Bronchial epithelial cell (primary cell): Measurements from ENCODE around the gene EBLN1. TPM values are rescaled to one million over a fixed set of nuclear protein-coding genes. Genes with fewer than 3 reads are reported as not detected.

Experiments
- DNase-seq: peaks from one replicate; pipeline ENCODE4 v3.0.0-alpha.2; 2010; ENCODE audit warnings: low read depth
- FAIRE-seq: peaks from 2 replicates; lab custom pipeline; 2011; peaks lifted over from hg19 to GRCh38; lab: Jason Lieb, UNC
- H3K27me3 ChIP-seq: 2 replicates; pipeline ENCODE4 v1.5.1; 2011; ENCODE audit warnings: low read length; ENCODE audit not compliant: control insufficient read depth, insufficient read depth
- H3K36me3 ChIP-seq: 2 replicates; pipeline ENCODE4 v1.5.1; 2011; ENCODE audit warnings: low read length; ENCODE audit not compliant: control insufficient read depth, insufficient read depth
- H3K4me3 ChIP-seq: 2 replicates; pipeline ENCODE4 v1.5.1; 2011; ENCODE audit warnings: mild to moderate bottlenecking, low read depth, low read length, control low read depth
- total RNA-seq: library from RNA; depleted of rRNA; stranded (reverse); fragments of >200 nt; gene quantifications from 2 replicates; pipeline ENCODE4 v1.2.1, GENCODE V29; 2014
- TF ChIP-seq, protein P1 (sequence below): IDR thresholded peaks from 2 replicates; pipeline ENCODE4 v1.5.1; 2011; ENCODE audit warnings: mild to moderate bottlenecking, moderate library complexity, low read length, control low read depth, inconsistent platforms; ENCODE audit not compliant: insufficient read depth, severe bottlenecking

EBLN1 gene
- total RNA-seq, 1 donor from 2014 or later = not detected

GRCh38 chr10:22230158-22230833 is 12.5 kb upstream of the EBLN1 start:
- peak; percentile 67 for DNase-seq
- TF ChIP-seq, protein P1, sequence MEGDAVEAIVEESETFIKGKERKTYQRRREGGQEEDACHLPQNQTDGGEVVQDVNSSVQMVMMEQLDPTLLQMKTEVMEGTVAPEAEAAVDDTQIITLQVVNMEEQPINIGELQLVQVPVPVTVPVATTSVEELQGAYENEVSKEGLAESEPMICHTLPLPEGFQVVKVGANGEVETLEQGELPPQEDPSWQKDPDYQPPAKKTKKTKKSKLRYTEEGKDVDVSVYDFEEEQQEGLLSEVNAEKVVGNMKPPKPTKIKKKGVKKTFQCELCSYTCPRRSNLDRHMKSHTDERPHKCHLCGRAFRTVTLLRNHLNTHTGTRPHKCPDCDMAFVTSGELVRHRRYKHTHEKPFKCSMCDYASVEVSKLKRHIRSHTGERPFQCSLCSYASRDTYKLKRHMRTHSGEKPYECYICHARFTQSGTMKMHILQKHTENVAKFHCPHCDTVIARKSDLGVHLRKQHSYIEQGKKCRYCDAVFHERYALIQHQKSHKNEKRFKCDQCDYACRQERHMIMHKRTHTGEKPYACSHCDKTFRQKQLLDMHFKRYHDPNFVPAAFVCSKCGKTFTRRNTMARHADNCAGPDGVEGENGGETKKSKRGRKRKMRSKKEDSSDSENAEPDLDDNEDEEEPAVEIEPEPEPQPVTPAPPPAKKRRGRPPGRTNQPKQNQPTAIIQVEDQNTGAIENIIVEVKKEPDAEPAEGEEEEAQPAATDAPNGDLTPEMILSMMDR = no peak
- H3K4me3 ChIP-seq = peak overlapping the region; percentile 76
- no peaks in the 10 kb centered on the region for H3K27me3 ChIP-seq
- H3K36me3 ChIP-seq = no peaks in the 10 kb centered on the region
- FAIRE-seq = no peak

- TF ChIP-seq, protein P1 = no peak
- Histone ChIP-seq H3K27me3 (no peaks in the 10 kb centered on the region), H3K4me3 (peak overlapping the region; percentile 76), H3K36me3 (no peaks in the 10 kb centered on the region)
- no peak for DNase-seq
- FAIRE-seq = no peak
Measured at GRCh38 chr10:22229802-22230157, 12.0 kb upstream of the EBLN1 start.

DNA sequence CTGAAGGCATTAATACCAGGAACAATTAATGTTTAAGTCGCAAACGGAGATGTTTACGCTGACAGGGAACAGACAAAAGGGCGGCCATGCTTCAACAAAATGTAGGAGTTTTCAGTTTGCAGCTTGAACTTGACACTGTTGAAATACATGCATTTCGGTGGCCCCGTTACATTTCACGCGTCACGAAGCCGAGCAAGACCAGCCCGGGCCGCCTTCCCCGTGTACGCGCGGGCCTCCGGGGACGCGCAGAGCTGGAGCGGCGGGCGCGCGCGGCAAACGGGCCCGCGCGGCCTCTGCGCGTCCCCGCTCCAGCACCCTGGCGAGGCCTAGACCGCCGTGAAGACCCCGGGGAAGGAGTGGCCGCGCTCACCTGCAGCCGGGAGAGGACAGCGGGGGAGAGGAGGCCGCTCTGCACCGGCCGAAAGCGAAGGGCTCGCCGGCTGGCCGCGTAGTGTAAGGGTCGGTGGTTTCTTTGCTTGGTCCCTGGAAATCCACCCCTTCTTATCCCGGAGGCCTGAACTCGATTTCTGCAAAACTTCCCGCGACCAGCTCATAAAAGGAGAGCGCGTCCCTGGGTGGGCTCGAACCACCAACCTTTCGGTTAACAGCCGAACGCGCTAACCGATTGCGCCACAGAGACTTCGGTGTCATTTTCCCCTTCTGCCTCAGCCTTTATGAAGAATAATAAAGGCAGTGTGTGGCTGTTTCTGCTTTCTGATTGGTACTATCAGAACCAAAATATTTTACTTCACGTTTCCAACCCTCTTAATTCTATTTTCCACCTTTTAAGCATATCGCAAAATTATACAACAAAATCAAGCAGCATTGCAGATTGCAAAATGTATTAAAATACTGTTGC is 11.4 kb upstream of the EBLN1 start:
- Histone ChIP-seq H3K36me3 (no peaks in the 10 kb centered on the region), H3K27me3 (no peaks in the 10 kb centered on the region), H3K4me3 (peak overlapping the region; percentile 76)
- DNase-seq (peak; percentile 77), FAIRE-seq (no peak)
- TF ChIP-seq, protein P1 = no peak

DNA sequence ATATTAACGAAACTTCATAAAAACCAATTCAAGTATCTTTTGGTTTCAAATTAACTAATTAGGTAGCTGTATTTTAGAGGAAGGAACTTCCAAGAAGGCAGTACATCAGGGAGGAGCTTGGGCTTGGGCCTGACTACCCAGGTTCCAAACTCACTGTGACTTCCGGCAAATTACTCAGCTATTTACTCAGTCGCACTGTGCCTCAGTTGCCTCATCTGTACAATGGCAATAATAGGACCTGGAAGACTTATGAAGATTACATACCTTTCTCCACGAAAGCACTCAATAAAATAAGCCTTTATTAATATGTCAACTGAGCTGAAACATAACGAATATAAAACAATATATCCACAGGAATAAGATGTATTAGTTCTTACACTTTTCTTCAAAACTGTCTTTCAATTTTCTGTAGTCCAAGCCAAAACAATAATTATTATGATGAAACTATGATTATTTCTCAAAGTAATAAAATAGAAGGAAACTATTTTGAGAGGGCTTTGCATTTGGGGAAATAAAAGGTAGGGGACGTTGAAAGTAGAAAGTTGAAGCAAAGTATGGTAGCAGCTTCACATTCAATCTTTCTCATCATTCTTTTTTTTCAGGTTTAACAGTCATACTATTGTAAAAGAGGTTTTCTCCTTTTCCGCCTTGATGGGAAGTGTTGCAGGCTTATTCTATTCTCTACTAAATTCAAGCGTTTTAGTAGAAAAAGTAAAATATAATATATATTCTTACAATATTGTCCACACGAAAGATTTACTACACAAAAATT is 10.5 kb upstream of the EBLN1 start:
- no peaks in the 10 kb centered on the region for H3K27me3 ChIP-seq
- TF ChIP-seq, protein P1 = no peak
- H3K36me3 ChIP-seq = no peaks in the 10 kb centered on the region
- H3K4me3 ChIP-seq = peak overlapping the region; percentile 76
- no peak for DNase-seq
- no peak for FAIRE-seq

GRCh38 chr10:22226599-22226998 is 8.8 kb upstream of the EBLN1 start:
- Histone ChIP-seq H3K4me3 (no peak overlapping the region), H3K36me3 (no peaks in the 10 kb centered on the region), H3K27me3 (no peaks in the 10 kb centered on the region)
- FAIRE-seq (no peak), DNase-seq (no peak)
- TF ChIP-seq, protein P1 = no peak
